ENCODE measurements around the gene PRAMEF15. TPM values are rescaled to one million over a fixed set of nuclear protein-coding genes. Genes with fewer than 3 reads are reported as not detected.
"Not testable (repeated sequence)": the region's sequence is repeated elsewhere in the genome, so short reads cannot be mapped to it uniquely, and the experiment has no call there.

The PRAMEF15 gene
- total and polyA plus RNA-seq, 9 of the 15 experiments (the other 6 are each of a cell fraction or from before 2014, with no cell fraction given), result not detected

- H3K9ac ChIP-seq (ENCODE audit: insufficient read depth in 1 of 2, low read depth in 2 of 2, low read length in 2 of 2); in situ Hi-C loops (cut with MboI); H3K4me3 ChIP-seq; intact Hi-C loops (cut with micrococcal nuclease); POLR2A ChIA-PET; H3K9me1 ChIP-seq (ENCODE audit: control insufficient read depth, insufficient read depth, low read length); CTCF ChIA-PET (ENCODE audit: low intra/inter-chr PET ratio); H3K4me1 ChIP-seq (replicated peaks in 1 of 2; ENCODE audit: control insufficient read depth in 2 of 2, insufficient read depth in 2 of 2, low read length in 2 of 2); ATAC-seq; H2AFZ ChIP-seq (ENCODE audit: low read depth, low read length); H3K4me2 ChIP-seq (ENCODE audit: insufficient read depth, low read length); H4K20me1 ChIP-seq (replicated peaks; ENCODE audit: control insufficient read depth, insufficient read depth, low read length); BruUV-seq (replicated peaks); H3K27me3 ChIP-seq (ENCODE audit: control insufficient read depth in 2 of 2, insufficient read depth in 2 of 2, low read length in 2 of 2); H3K9me3 ChIP-seq (replicated peaks; ENCODE audit: control insufficient read depth, insufficient read depth, low read depth, low read length); H3K36me3 ChIP-seq (ENCODE audit: control insufficient read depth, insufficient read depth, low read length); H3K79me2 ChIP-seq (ENCODE audit: control insufficient read depth, insufficient read depth, low read length); H3K27ac ChIP-seq (ENCODE audit: extremely low read depth, low read depth, low read length); FAIRE-seq: not testable (repeated sequence)
- peak in 1 of 4 experiments; percentile 12 for DNase-seq (ENCODE audit: extremely low read depth in 1 of 4, low spot score in 3 of 4)
- WGBS (ENCODE audit: insufficient coverage, low coverage, missing lambda C conversion rate), result 0% methylated on average over 4 of the region's 8 CpGs
These were observed 38.1 kb downstream of the PRAMEF15 start for GRCh38 chr1:13353476-13353875.

- CTCF ChIA-PET (ENCODE audit: low intra/inter-chr PET ratio); H3K79me2 ChIP-seq (ENCODE audit: control insufficient read depth, insufficient read depth, low read length); H3K36me3 ChIP-seq (ENCODE audit: control insufficient read depth, insufficient read depth, low read length); POLR2A ChIA-PET; BruUV-seq (replicated peaks); H3K9me3 ChIP-seq (replicated peaks; ENCODE audit: control insufficient read depth, insufficient read depth, low read depth, low read length); H3K4me2 ChIP-seq (ENCODE audit: insufficient read depth, low read length); intact Hi-C loops (cut with micrococcal nuclease); in situ Hi-C loops (cut with MboI); H3K9ac ChIP-seq (ENCODE audit: insufficient read depth in 1 of 2, low read depth in 2 of 2, low read length in 2 of 2); H3K4me1 ChIP-seq (replicated peaks in 1 of 2; ENCODE audit: control insufficient read depth in 2 of 2, insufficient read depth in 2 of 2, low read length in 2 of 2); H3K9me1 ChIP-seq (ENCODE audit: control insufficient read depth, insufficient read depth, low read length); H3K27ac ChIP-seq (ENCODE audit: extremely low read depth, low read depth, low read length); DNase-seq (ENCODE audit: extremely low read depth in 1 of 4, low spot score in 3 of 4); H2AFZ ChIP-seq (ENCODE audit: low read depth, low read length); H3K4me3 ChIP-seq; H3K27me3 ChIP-seq (ENCODE audit: control insufficient read depth in 2 of 2, insufficient read depth in 2 of 2, low read length in 2 of 2); H4K20me1 ChIP-seq (replicated peaks; ENCODE audit: control insufficient read depth, insufficient read depth, low read length): not testable (repeated sequence)
- FAIRE-seq, result peak; percentile 72
- peak; percentile 60; the same call in 1 of the 3 replicates for ATAC-seq
- 0% methylated on average over 1 of the region's 9 CpGs for WGBS (ENCODE audit: insufficient coverage, low coverage, missing lambda C conversion rate)
These were observed 39.1 kb downstream of the PRAMEF15 start for GRCh38 chr1:13354475-13354874.
